Measurements from ENCODE around the gene NDFIP2.

The NDFIP2 gene

GRCh38 chr13:79458436-79458835, 22.5 kb upstream of the NDFIP2 start:
- Histone ChIP-seq H3K36me3 (ENCODE audit: insufficient read depth, insufficient read length, low read length) (no peaks in the 10 kb centered on the region), H3K4me1 (ENCODE audit: insufficient read depth, insufficient read length) (no peaks in the 10 kb centered on the region), H3K4me3 (ENCODE audit: insufficient read length, low read depth) (no peak overlapping the region), H3K9me3 (ENCODE audit: insufficient read depth, low read length) (no peaks in the 10 kb centered on the region), H3K27me3 (ENCODE audit: insufficient read depth, insufficient read length) (no peaks in the 10 kb centered on the region), H3K9ac (ENCODE audit: insufficient read length, low read depth) (no peak overlapping the region)
- TF ChIP-seq ZNF274 (IDR thresholded peaks at IDR 0.05; ENCODE audit: low read depth, low read length) (no peak), SUZ12 (IDR thresholded peaks at IDR 0.05; ENCODE audit: extremely low read depth, insufficient read depth, insufficient read length) (no peak), YY1 (IDR thresholded peaks at IDR 0.05; ENCODE audit: insufficient read depth, insufficient read length) (no peak)
- DNase-seq (ENCODE audit: low read depth, low spot score), result no peak

GRCh38 chr13:79459906-79460305, 21.0 kb upstream of the NDFIP2 start:
- no peaks in the 10 kb centered on the region for H3K4me1 ChIP-seq (ENCODE audit: insufficient read depth, insufficient read length)
- H3K9me3 ChIP-seq (ENCODE audit: insufficient read depth, low read length), result no peaks in the 10 kb centered on the region
- H3K27me3 ChIP-seq (ENCODE audit: insufficient read depth, insufficient read length), result no peaks in the 10 kb centered on the region
- no peak overlapping the region for H3K9ac ChIP-seq (ENCODE audit: insufficient read length, low read depth)
- no peak overlapping the region for H3K4me3 ChIP-seq (ENCODE audit: insufficient read length, low read depth)
- TF ChIP-seq ZNF274 (IDR thresholded peaks at IDR 0.05; ENCODE audit: low read depth, low read length) (no peak), YY1 (IDR thresholded peaks at IDR 0.05; ENCODE audit: insufficient read depth, insufficient read length) (no peak), SUZ12 (IDR thresholded peaks at IDR 0.05; ENCODE audit: extremely low read depth, insufficient read depth, insufficient read length) (no peak)
- no peaks in the 10 kb centered on the region for H3K36me3 ChIP-seq (ENCODE audit: insufficient read depth, insufficient read length, low read length)
- no peak for DNase-seq (ENCODE audit: low read depth, low spot score)

- H3K9me3 ChIP-seq (ENCODE audit: insufficient read depth, low read length), result no peaks in the 10 kb centered on the region
- no peak overlapping the region for H3K9ac ChIP-seq (ENCODE audit: insufficient read length, low read depth)
- H3K4me3 ChIP-seq (ENCODE audit: insufficient read length, low read depth), result no peak overlapping the region
- no peak for DNase-seq (ENCODE audit: low read depth, low spot score)
- H3K36me3 ChIP-seq (ENCODE audit: insufficient read depth, insufficient read length, low read length), result no peaks in the 10 kb centered on the region
- H3K27me3 ChIP-seq (ENCODE audit: insufficient read depth, insufficient read length), result no peaks in the 10 kb centered on the region
- H3K4me1 ChIP-seq (ENCODE audit: insufficient read depth, insufficient read length), result no peaks in the 10 kb centered on the region
- no peak for TF ChIP-seq SUZ12 (IDR thresholded peaks at IDR 0.05; ENCODE audit: extremely low read depth, insufficient read depth, insufficient read length)
- no peak for TF ChIP-seq YY1 (IDR thresholded peaks at IDR 0.05; ENCODE audit: insufficient read depth, insufficient read length)
Measured at GRCh38 chr13:79462895-79463294, 18.1 kb upstream of the NDFIP2 start.

GRCh38 chr13:79463604-79464003, 17.4 kb upstream of the NDFIP2 start:
- DNase-seq (ENCODE audit: low read depth, low spot score), result no peak
- no peak for TF ChIP-seq SUZ12 (IDR thresholded peaks at IDR 0.05; ENCODE audit: extremely low read depth, insufficient read depth, insufficient read length)
- TF ChIP-seq ZNF274 (IDR thresholded peaks at IDR 0.05; ENCODE audit: low read depth, low read length), result no peak
- no peak for TF ChIP-seq YY1 (IDR thresholded peaks at IDR 0.05; ENCODE audit: insufficient read depth, insufficient read length)
- no peak overlapping the region for H3K4me3 ChIP-seq (ENCODE audit: insufficient read length, low read depth)
- no peaks in the 10 kb centered on the region for H3K27me3 ChIP-seq (ENCODE audit: insufficient read depth, insufficient read length)
- H3K9me3 ChIP-seq (ENCODE audit: insufficient read depth, low read length), result no peaks in the 10 kb centered on the region
- H3K4me1 ChIP-seq (ENCODE audit: insufficient read depth, insufficient read length), result no peaks in the 10 kb centered on the region
- no peaks in the 10 kb centered on the region for H3K36me3 ChIP-seq (ENCODE audit: insufficient read depth, insufficient read length, low read length)
- H3K9ac ChIP-seq (ENCODE audit: insufficient read length, low read depth), result no peak overlapping the region

GRCh38 chr13:79466872-79467271, 14.1 kb upstream of the NDFIP2 start:
- no peaks in the 10 kb centered on the region for H3K27me3 ChIP-seq (ENCODE audit: insufficient read depth, insufficient read length)
- TF ChIP-seq YY1 (IDR thresholded peaks at IDR 0.05; ENCODE audit: insufficient read depth, insufficient read length) (no peak), ZNF274 (IDR thresholded peaks at IDR 0.05; ENCODE audit: low read depth, low read length) (no peak), SUZ12 (IDR thresholded peaks at IDR 0.05; ENCODE audit: extremely low read depth, insufficient read depth, insufficient read length) (no peak)
- DNase-seq (ENCODE audit: low read depth, low spot score), result no peak
- H3K4me1 ChIP-seq (ENCODE audit: insufficient read depth, insufficient read length), result no peaks in the 10 kb centered on the region
- H3K36me3 ChIP-seq (ENCODE audit: insufficient read depth, insufficient read length, low read length), result no peaks in the 10 kb centered on the region
- no peak overlapping the region for H3K9ac ChIP-seq (ENCODE audit: insufficient read length, low read depth)
- H3K4me3 ChIP-seq (ENCODE audit: insufficient read length, low read depth), result no peak overlapping the region
- no peaks in the 10 kb centered on the region for H3K9me3 ChIP-seq (ENCODE audit: insufficient read depth, low read length)

- Histone ChIP-seq H3K4me3 (ENCODE audit: insufficient read length, low read depth) (no peak overlapping the region), H3K36me3 (ENCODE audit: insufficient read depth, insufficient read length, low read length) (no peaks in the 10 kb centered on the region)
Measured at GRCh38 chr13:79468402-79468801, 12.6 kb upstream of the NDFIP2 start.

GRCh38 chr13:79468819-79469218, 12.1 kb upstream of the NDFIP2 start:
- Histone ChIP-seq H3K9ac (ENCODE audit: insufficient read length, low read depth) (no peak overlapping the region), H3K36me3 (ENCODE audit: insufficient read depth, insufficient read length, low read length) (no peaks in the 10 kb centered on the region), H3K27me3 (ENCODE audit: insufficient read depth, insufficient read length) (no peaks in the 10 kb centered on the region), H3K4me1 (ENCODE audit: insufficient read depth, insufficient read length) (no peaks in the 10 kb centered on the region), H3K4me3 (ENCODE audit: insufficient read length, low read depth) (no peak overlapping the region), H3K9me3 (ENCODE audit: insufficient read depth, low read length) (no peaks in the 10 kb centered on the region)
- DNase-seq (ENCODE audit: low read depth, low spot score), result no peak
- TF ChIP-seq SUZ12 (IDR thresholded peaks at IDR 0.05; ENCODE audit: extremely low read depth, insufficient read depth, insufficient read length) (no peak), ZNF274 (IDR thresholded peaks at IDR 0.05; ENCODE audit: low read depth, low read length) (no peak), YY1 (IDR thresholded peaks at IDR 0.05; ENCODE audit: insufficient read depth, insufficient read length) (no peak)

More at GRCh38 chr13:79468402-79468801, 12.6 kb upstream of the NDFIP2 start:
- no peak for TF ChIP-seq YY1 (IDR thresholded peaks at IDR 0.05; ENCODE audit: insufficient read depth, insufficient read length)
- TF ChIP-seq ZNF274 (IDR thresholded peaks at IDR 0.05; ENCODE audit: low read depth, low read length), result no peak
- TF ChIP-seq SUZ12 (IDR thresholded peaks at IDR 0.05; ENCODE audit: extremely low read depth, insufficient read depth, insufficient read length), result no peak
- no peak overlapping the region for H3K9ac ChIP-seq (ENCODE audit: insufficient read length, low read depth)
- no peaks in the 10 kb centered on the region for H3K9me3 ChIP-seq (ENCODE audit: insufficient read depth, low read length)
- no peaks in the 10 kb centered on the region for H3K27me3 ChIP-seq (ENCODE audit: insufficient read depth, insufficient read length)
- no peak for DNase-seq (ENCODE audit: low read depth, low spot score)
- H3K4me1 ChIP-seq (ENCODE audit: insufficient read depth, insufficient read length), result no peaks in the 10 kb centered on the region

GRCh38 chr13:79469608-79470007, 11.3 kb upstream of the NDFIP2 start:
- no peaks in the 10 kb centered on the region for H3K9me3 ChIP-seq (ENCODE audit: insufficient read depth, low read length)
- TF ChIP-seq YY1 (IDR thresholded peaks at IDR 0.05; ENCODE audit: insufficient read depth, insufficient read length) (no peak), ZNF274 (IDR thresholded peaks at IDR 0.05; ENCODE audit: low read depth, low read length) (no peak), SUZ12 (IDR thresholded peaks at IDR 0.05; ENCODE audit: extremely low read depth, insufficient read depth, insufficient read length) (no peak)
- no peaks in the 10 kb centered on the region for H3K4me1 ChIP-seq (ENCODE audit: insufficient read depth, insufficient read length)
- H3K9ac ChIP-seq (ENCODE audit: insufficient read length, low read depth), result no peak overlapping the region
- no peak for DNase-seq (ENCODE audit: low read depth, low spot score)
- no peaks in the 10 kb centered on the region for H3K27me3 ChIP-seq (ENCODE audit: insufficient read depth, insufficient read length)
- H3K4me3 ChIP-seq (ENCODE audit: insufficient read length, low read depth), result no peak overlapping the region
- no peaks in the 10 kb centered on the region for H3K36me3 ChIP-seq (ENCODE audit: insufficient read depth, insufficient read length, low read length)

All from NT2/D1 (cell line).